ENCODE measurements around the gene SERPINE1.

The SERPINE1 gene

DNA sequence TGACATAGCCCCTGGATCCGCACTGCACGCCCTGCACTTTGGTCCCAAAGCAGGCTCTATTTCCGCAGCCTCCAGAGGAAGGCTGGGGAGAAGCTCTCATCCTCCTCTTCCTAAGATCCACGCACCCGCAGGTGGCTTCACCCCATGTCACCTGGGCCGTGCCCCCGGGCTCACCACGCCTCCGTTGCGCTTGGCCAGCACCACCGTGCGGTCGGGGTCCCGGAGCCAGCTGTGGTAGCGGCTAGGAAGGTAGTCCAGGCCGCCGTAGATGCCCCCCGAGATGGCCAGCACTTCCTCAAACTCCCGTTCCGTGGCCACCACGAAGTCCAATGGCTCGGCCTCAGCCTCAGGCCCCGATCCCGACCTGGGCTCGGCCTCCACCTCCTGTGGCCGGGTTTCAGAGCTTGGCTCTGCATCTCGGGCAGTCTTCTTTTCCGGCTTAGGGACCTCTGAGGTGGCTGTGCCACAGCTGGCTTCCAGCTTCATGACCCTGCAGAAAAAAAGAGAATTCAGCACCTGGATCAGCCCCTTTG is 47.5 kb downstream of the SERPINE1 start:
- H3K36me3 ChIP-seq (ENCODE audit: insufficient read depth, low read length) = no peaks in the 10 kb centered on the region
- peaks cover 36% of the 10 kb centered on the region for H3K4me1 ChIP-seq (ENCODE audit: insufficient read depth, low read length)
- no peaks in the 10 kb centered on the region for H3K9me3 ChIP-seq (ENCODE audit: insufficient read depth, low read length, severe bottlenecking)
- H4K20me1 ChIP-seq (ENCODE audit: insufficient read depth, low read length) = peaks cover 27% of the 10 kb centered on the region
- H3K4me3 ChIP-seq (ENCODE audit: low read depth in 1 of 2, low read length in 2 of 2) = no peak overlapping the region
- H3K27me3 ChIP-seq (ENCODE audit: insufficient read depth, low read length, poor library complexity) = peaks cover 4% of the 10 kb centered on the region
- no peak for ATAC-seq (ENCODE audit: insufficient read depth, low read depth)
- no peak overlapping the region for H3K9ac ChIP-seq (ENCODE audit: low read depth, low read length)
- no peak overlapping the region for H3K4me2 ChIP-seq (ENCODE audit: insufficient read depth, low read length)
- no peaks in the 10 kb centered on the region for H3K79me2 ChIP-seq (ENCODE audit: insufficient read depth, low read length)
- no peak overlapping the region for H3K27ac ChIP-seq (ENCODE audit: low read length)
- no peak overlapping the region for H2AFZ ChIP-seq (ENCODE audit: low read depth, low read length)
- no peak for DNase-seq
- TF ChIP-seq EZH2 (IDR thresholded peaks at IDR 0.05; ENCODE audit: borderline replicate concordance, low read depth, low read length, severe bottlenecking) = no peak
- TF ChIP-seq, protein P1, sequence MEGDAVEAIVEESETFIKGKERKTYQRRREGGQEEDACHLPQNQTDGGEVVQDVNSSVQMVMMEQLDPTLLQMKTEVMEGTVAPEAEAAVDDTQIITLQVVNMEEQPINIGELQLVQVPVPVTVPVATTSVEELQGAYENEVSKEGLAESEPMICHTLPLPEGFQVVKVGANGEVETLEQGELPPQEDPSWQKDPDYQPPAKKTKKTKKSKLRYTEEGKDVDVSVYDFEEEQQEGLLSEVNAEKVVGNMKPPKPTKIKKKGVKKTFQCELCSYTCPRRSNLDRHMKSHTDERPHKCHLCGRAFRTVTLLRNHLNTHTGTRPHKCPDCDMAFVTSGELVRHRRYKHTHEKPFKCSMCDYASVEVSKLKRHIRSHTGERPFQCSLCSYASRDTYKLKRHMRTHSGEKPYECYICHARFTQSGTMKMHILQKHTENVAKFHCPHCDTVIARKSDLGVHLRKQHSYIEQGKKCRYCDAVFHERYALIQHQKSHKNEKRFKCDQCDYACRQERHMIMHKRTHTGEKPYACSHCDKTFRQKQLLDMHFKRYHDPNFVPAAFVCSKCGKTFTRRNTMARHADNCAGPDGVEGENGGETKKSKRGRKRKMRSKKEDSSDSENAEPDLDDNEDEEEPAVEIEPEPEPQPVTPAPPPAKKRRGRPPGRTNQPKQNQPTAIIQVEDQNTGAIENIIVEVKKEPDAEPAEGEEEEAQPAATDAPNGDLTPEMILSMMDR (IDR thresholded peaks at IDR 0.05; ENCODE audit: borderline replicate concordance, extremely low read depth, low read length, poor library complexity, severe bottlenecking) = no peak

DNA sequence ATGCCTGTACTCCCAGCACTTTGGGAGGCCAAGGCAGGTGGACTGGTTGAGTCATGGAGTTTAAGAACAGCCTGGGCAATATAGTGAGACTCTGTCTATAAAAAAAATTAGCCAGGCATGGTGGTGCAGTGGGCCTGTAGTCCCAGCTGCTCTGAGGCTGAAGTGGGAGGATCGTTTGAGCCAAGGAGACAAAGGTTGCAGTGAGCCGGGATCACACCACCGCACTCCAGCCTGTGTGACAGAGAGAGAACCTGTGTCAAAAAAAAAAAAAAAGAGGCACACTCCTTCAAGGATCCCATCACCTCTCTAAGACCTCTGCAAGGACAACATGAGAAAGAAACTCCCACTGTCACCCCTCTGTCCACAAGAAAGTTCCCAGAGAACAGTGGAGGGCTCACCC is 48.8 kb downstream of the SERPINE1 start:
- no peaks in the 10 kb centered on the region for H3K9me3 ChIP-seq (ENCODE audit: insufficient read depth, low read length, severe bottlenecking)
- H3K9ac ChIP-seq (ENCODE audit: low read depth, low read length) = no peak overlapping the region
- H3K36me3 ChIP-seq (ENCODE audit: insufficient read depth, low read length) = no peaks in the 10 kb centered on the region
- no peak overlapping the region for H2AFZ ChIP-seq (ENCODE audit: low read depth, low read length)
- H3K27ac ChIP-seq (ENCODE audit: low read length) = no peak overlapping the region
- TF ChIP-seq, protein P1 (IDR thresholded peaks at IDR 0.05; ENCODE audit: borderline replicate concordance, extremely low read depth, low read length, poor library complexity, severe bottlenecking) = no peak
- TF ChIP-seq EZH2 (IDR thresholded peaks at IDR 0.05; ENCODE audit: borderline replicate concordance, low read depth, low read length, severe bottlenecking) = no peak
- no peaks in the 10 kb centered on the region for H3K27me3 ChIP-seq (ENCODE audit: insufficient read depth, low read length, poor library complexity)
- H3K79me2 ChIP-seq (ENCODE audit: insufficient read depth, low read length) = no peaks in the 10 kb centered on the region
- no peak for DNase-seq
- H3K4me2 ChIP-seq (ENCODE audit: insufficient read depth, low read length) = no peak overlapping the region
- no peak for ATAC-seq (ENCODE audit: insufficient read depth, low read depth)
- H4K20me1 ChIP-seq (ENCODE audit: insufficient read depth, low read length) = peaks cover 18% of the 10 kb centered on the region
- no peak overlapping the region for H3K4me3 ChIP-seq (ENCODE audit: low read depth in 1 of 2, low read length in 2 of 2)
- H3K4me1 ChIP-seq (ENCODE audit: insufficient read depth, low read length) = peaks cover 24% of the 10 kb centered on the region

DNA sequence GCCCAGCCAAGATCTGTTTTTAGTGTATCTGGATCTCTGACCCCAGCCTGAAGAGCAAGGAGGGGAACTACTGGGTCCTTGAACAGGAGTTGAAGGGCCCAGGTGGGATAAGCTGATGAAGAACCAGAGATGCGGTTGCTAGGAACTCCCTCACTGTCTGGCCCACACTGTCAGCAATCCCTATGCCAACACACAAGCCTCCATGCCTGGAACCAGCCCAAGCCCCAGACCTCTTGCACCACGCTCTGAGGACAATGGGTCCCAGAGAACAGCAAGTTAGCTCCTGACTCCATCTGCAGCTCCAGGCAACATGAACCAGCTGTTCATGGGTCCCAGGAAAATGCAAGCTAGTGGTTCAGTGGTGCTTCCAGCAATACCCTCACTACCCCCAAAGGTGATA is 50.7 kb downstream of the SERPINE1 start:
- Histone ChIP-seq H3K27me3 (ENCODE audit: insufficient read depth, low read length, poor library complexity) (no peaks in the 10 kb centered on the region), H3K4me3 (ENCODE audit: low read depth in 1 of 2, low read length in 2 of 2) (no peak overlapping the region), H3K9ac (ENCODE audit: low read depth, low read length) (no peak overlapping the region), H3K36me3 (ENCODE audit: insufficient read depth, low read length) (no peaks in the 10 kb centered on the region), H2AFZ (ENCODE audit: low read depth, low read length) (no peak overlapping the region), H3K79me2 (ENCODE audit: insufficient read depth, low read length) (no peaks in the 10 kb centered on the region), H3K4me1 (ENCODE audit: insufficient read depth, low read length) (peaks cover 4% of the 10 kb centered on the region), H4K20me1 (ENCODE audit: insufficient read depth, low read length) (no peaks in the 10 kb centered on the region; the same call in none of the 2 replicates), H3K4me2 (ENCODE audit: insufficient read depth, low read length) (no peak overlapping the region), H3K27ac (ENCODE audit: low read length) (no peak overlapping the region), H3K9me3 (ENCODE audit: insufficient read depth, low read length, severe bottlenecking) (no peaks in the 10 kb centered on the region)
- TF ChIP-seq, protein P1 (IDR thresholded peaks at IDR 0.05; ENCODE audit: borderline replicate concordance, extremely low read depth, low read length, poor library complexity, severe bottlenecking) = no peak
- TF ChIP-seq EZH2 (IDR thresholded peaks at IDR 0.05; ENCODE audit: borderline replicate concordance, low read depth, low read length, severe bottlenecking) = no peak
- no peak for ATAC-seq (ENCODE audit: insufficient read depth, low read depth)
- no peak for DNase-seq
